IMR-90 (cell line): ENCODE results near the gene KATNB1. TPM values are rescaled to one million over a fixed set of nuclear protein-coding genes. Genes with fewer than 3 reads are reported as not detected.
"Not testable (repeated sequence)": the region's sequence is repeated elsewhere in the genome, so short reads cannot be mapped to it uniquely, and the experiment has no call there.

Experiments used
- ATAC-seq: fragments of 200-7000 bp; cut with Tn5 transposase; 2 replicates; pipeline ENCODE4 v1.9.1; 2020; ENCODE audit warnings: low read depth, mild to moderate bottlenecking, moderate library complexity
- BruUV-seq: library from RNA; stranded (reverse); fragments of 400-500 nt; replicated peaks from 2 replicates; lab custom pipeline; 2021; lab: Mats Ljungman, UMichigan
- CTCF ChIA-PET: fragments of 300-600 bp; formaldehyde crosslinking; extraction: SDS; loops from one replicate; lab custom pipeline; 2021; ENCODE audit warnings: antibody characterized with exemption; lab: Yijun Ruan, JAX
- POLR2A ChIA-PET: fragments of 300-600 bp; sonication (Branson Sonifier 250); formaldehyde crosslinking; loops from one replicate; lab custom pipeline; 2022; ENCODE audit warnings: antibody characterized with exemption; ENCODE audit not compliant: unreplicated experiment; lab: Charles Lee
- DNase-seq: peaks from one replicate; pipeline ENCODE4 v3.0.0; 2013
- H2AFZ ChIP-seq: replicated peaks from 2 replicates; pipeline ENCODE3; 2013; ENCODE audit warnings: low read length, mild to moderate bottlenecking; ENCODE audit not compliant: poor library complexity
- H2AK5ac ChIP-seq: 2 replicates; pipeline ENCODE4 v1.6.1; 2013; ENCODE audit warnings: low read depth, low read length, inconsistent platforms
- H2AK9ac ChIP-seq: replicated peaks from 2 replicates; pipeline ENCODE3; 2013; ENCODE audit warnings: mild to moderate bottlenecking, low read depth, low read length, moderate library complexity; ENCODE audit not compliant: poor library complexity
- H2BK120ac ChIP-seq: 2 replicates; pipeline ENCODE4 v1.6.1; 2013; ENCODE audit warnings: low read depth, low read length, inconsistent platforms
- H2BK15ac ChIP-seq: 3 replicates; pipeline ENCODE4 v1.6.1; 2013; ENCODE audit warnings: low read depth, low read length, inconsistent platforms
- H2BK20ac ChIP-seq: 2 replicates; pipeline ENCODE4 v1.6.1; 2013; ENCODE audit warnings: low read depth, mild to moderate bottlenecking, inconsistent platforms, low read length, moderate library complexity
- H2BK5ac ChIP-seq: 2 replicates; pipeline ENCODE4 v1.6.1; 2013; ENCODE audit warnings: mild to moderate bottlenecking, low read depth, low read length, inconsistent platforms; ENCODE audit not compliant: poor library complexity, severe bottlenecking
- H3K14ac ChIP-seq: replicated peaks from 2 replicates; pipeline ENCODE4 v1.6.1; 2013; ENCODE audit warnings: low read depth, low read length, inconsistent platforms
- H3K18ac ChIP-seq: 2 replicates; pipeline ENCODE4 v1.6.1; 2013; ENCODE audit warnings: low read depth, low read length, control low read depth
- H3K23ac ChIP-seq: 2 replicates; pipeline ENCODE4 v1.6.1; 2013; ENCODE audit warnings: low read depth, low read length, inconsistent platforms
- H3K27ac ChIP-seq: 2 replicates; pipeline ENCODE4 v1.5.1; 2013; ENCODE audit warnings: mild to moderate bottlenecking, control low read depth, low read length; ENCODE audit not compliant: insufficient read depth
- H3K27me3 ChIP-seq: 2 replicates; pipeline ENCODE4 v1.6.1; 2013; ENCODE audit warnings: low read length; ENCODE audit not compliant: control insufficient read depth, insufficient read depth
- H3K36me3 ChIP-seq: 2 replicates; pipeline ENCODE4 v1.6.1; 2013; ENCODE audit warnings: low read length, mixed read lengths; ENCODE audit not compliant: control insufficient read depth, insufficient read depth
- H3K4ac ChIP-seq: 2 replicates; pipeline ENCODE4 v1.6.1; 2013; ENCODE audit warnings: low read depth, low read length, inconsistent platforms
- H3K4me1 ChIP-seq: 2 replicates; pipeline ENCODE4 v1.6.1; 2013; ENCODE audit warnings: low read length, mixed read lengths; ENCODE audit not compliant: control insufficient read depth, insufficient read depth
- H3K4me2 ChIP-seq: 2 replicates; pipeline ENCODE4 v1.6.1; 2013; ENCODE audit warnings: low read depth, mild to moderate bottlenecking, control low read depth, low read length, moderate library complexity
- H3K4me3 ChIP-seq: 2 replicates; pipeline ENCODE4 v1.5.1; 2013; ENCODE audit warnings: low read depth, mild to moderate bottlenecking, control low read depth, low read length, moderate library complexity; ENCODE audit not compliant: insufficient read depth
- H3K56ac ChIP-seq: 2 replicates; pipeline ENCODE4 v1.6.1; 2013; ENCODE audit warnings: low read length, inconsistent platforms; ENCODE audit not compliant: insufficient read depth; ENCODE audit errors: extremely low read depth
- H3K79me1 ChIP-seq, 2 experiments: 2 replicates each; pipeline ENCODE4 v1.6.1; 2013; ENCODE audit warnings: low read length in 2 of 2, inconsistent platforms in 1 of 2, low read depth in 1 of 2
- H3K9ac ChIP-seq: 2 replicates; pipeline ENCODE4 v1.6.1; 2013; ENCODE audit warnings: low read depth, low read length, control low read depth
- H3K9me1 ChIP-seq: 2 replicates; pipeline ENCODE4 v1.6.1; 2013; ENCODE audit warnings: low read length, inconsistent platforms; ENCODE audit not compliant: insufficient read depth
- H3K9me3 ChIP-seq: 2 replicates; pipeline ENCODE4 v1.6.1; 2013; ENCODE audit warnings: low read length; ENCODE audit not compliant: control insufficient read depth, insufficient read depth
- H4K20me1 ChIP-seq: 2 replicates; pipeline ENCODE4 v1.6.1; 2013; ENCODE audit warnings: low read length, inconsistent platforms; ENCODE audit not compliant: insufficient read depth
- H4K5ac ChIP-seq: 2 replicates; pipeline ENCODE4 v1.6.1; 2013; ENCODE audit warnings: mild to moderate bottlenecking, low read depth, low read length, control low read depth
- H4K8ac ChIP-seq, 2 experiments: 2 replicates each; pipeline ENCODE4 v1.6.1; 2013; ENCODE audit warnings: low read depth in 2 of 2, low read length in 2 of 2, control low read depth in 1 of 2, inconsistent platforms in 1 of 2
- H4K91ac ChIP-seq: 2 replicates; pipeline ENCODE4 v1.6.1; 2013; ENCODE audit warnings: low read depth, low read length, inconsistent platforms; ENCODE audit not compliant: insufficient read depth
- WGBS, 2 experiments: methylation state at CpG; one replicate each; pipeline versions ENCODE4 v1.1.5 to v1.1.7; 2013; ENCODE audit warnings: missing lambda C conversion rate in 2 of 2; ENCODE audit not compliant: insufficient read length in 1 of 2; ENCODE audit errors: extremely low coverage in 2 of 2; 5-methylcytosine and 5-hydroxymethylcytosine counted together
- dilution Hi-C: fragments of 300-500 bp; cut with HindIII; formaldehyde crosslinking; loops from one replicate; pipeline ENCODE4 v1.14.3; 2018; ENCODE audit warnings: low sequenced_read_pairs; ENCODE audit not compliant: unreplicated experiment
- in situ Hi-C: fragments of 300-500 bp; cut with MboI; formaldehyde crosslinking; loops from 3 replicates; pipeline ENCODE4 v1.14.3; 2019; ENCODE audit warnings: low sequenced_read_pairs, inconsistent platforms, mixed read lengths
- intact Hi-C: fragments of 100-400 bp; cut with micrococcal nuclease; formaldehyde crosslinking; loops from 2 replicates; pipeline ENCODE4 v1.10.0; 2022
- polyA plus RNA-seq, 3 experiments: library from polyadenylated mRNA; depleted of rRNA; stranded (reverse); fragments of >200 nt; gene quantifications; 2 replicates each; pipeline ENCODE4 v1.2.3, GENCODE V29; 2012; ENCODE audit warnings: low replicate concordance in 1 of 3
- total RNA-seq: library from RNA; depleted of rRNA; stranded (reverse); fragments of >200 nt; gene quantifications from 2 replicates; pipeline ENCODE4 v1.2.3, GENCODE V29; 2012

KATNB1 gene
- total and polyA plus RNA-seq, 2 of the 4 experiments (the other 2 are of a cell fraction) = 10.9 to 23.5 TPM

GRCh38 chr16:57746316-57746715 is 10.7 kb downstream of the KATNB1 start:
- H3K9me3 ChIP-seq, H2BK120ac ChIP-seq, H3K56ac ChIP-seq, H3K79me1 ChIP-seq, H2BK20ac ChIP-seq, H2AK5ac ChIP-seq, DNase-seq, ATAC-seq, dilution Hi-C loops, H3K27ac ChIP-seq, BruUV-seq, H2BK15ac ChIP-seq, H3K14ac ChIP-seq, H2AFZ ChIP-seq, H4K20me1 ChIP-seq, H4K91ac ChIP-seq, H2AK9ac ChIP-seq, intact Hi-C loops, H3K4me1 ChIP-seq, in situ Hi-C loops, H2BK5ac ChIP-seq, H3K18ac ChIP-seq, H3K36me3 ChIP-seq, H3K23ac ChIP-seq, H3K4me3 ChIP-seq, POLR2A ChIA-PET, H4K8ac ChIP-seq, CTCF ChIA-PET, H3K9ac ChIP-seq, H4K5ac ChIP-seq, H3K4ac ChIP-seq, H3K27me3 ChIP-seq, H3K9me1 ChIP-seq, H3K4me2 ChIP-seq: not testable (repeated sequence)
- WGBS, 2 experiments = no CpG with 5 or more reads among the region's 7 CpGs
